GM21381 (cell line): ENCODE data around the gene CCM2.
"Not testable (repeated sequence)": the region's sequence is repeated elsewhere in the genome, so short reads cannot be mapped to it uniquely, and the experiment has no call there.

Experiments used
- ATAC-seq: cut with Tn5 transposase; IDR thresholded peaks from one replicate; pipeline ENCODE4 v1.9.1; 2021; ENCODE audit warnings: mild to moderate bottlenecking, moderate library complexity; ENCODE audit not compliant: unreplicated experiment

The CCM2 gene

GRCh38 chr7:45031829-45032228 lies 31.8 kb downstream of the CCM2 start:
- ATAC-seq, result no peak

- no peak for ATAC-seq
These were observed 32.4 kb downstream of the CCM2 start for GRCh38 chr7:45032421-45032820.

GRCh38 chr7:45033261-45033930 lies 33.4 kb downstream of the CCM2 start:
- no peak for ATAC-seq

- ATAC-seq, result no peak
These were observed 33.9 kb downstream of the CCM2 start for GRCh38 chr7:45033931-45034290.

GRCh38 chr7:45034710-45035109 lies 34.7 kb downstream of the CCM2 start:
- not testable (repeated sequence) for ATAC-seq

- no peak for ATAC-seq
These were observed 35.4 kb downstream of the CCM2 start for GRCh38 chr7:45035371-45035770.

- no peak for ATAC-seq
These were observed 35.9 kb downstream of the CCM2 start for GRCh38 chr7:45035893-45036292.

GRCh38 chr7:45036317-45036716 lies 36.3 kb downstream of the CCM2 start:
- no peak for ATAC-seq

- ATAC-seq, result no peak
These were observed 36.8 kb downstream of the CCM2 start for GRCh38 chr7:45036796-45037195.

- ATAC-seq, result no peak
These were observed 37.9 kb downstream of the CCM2 start for GRCh38 chr7:45037876-45038275.

- no peak for ATAC-seq
These were observed 39.1 kb downstream of the CCM2 start for GRCh38 chr7:45039106-45039505.

GRCh38 chr7:45044338-45044737 lies 44.3 kb downstream of the CCM2 start:
- ATAC-seq, result no peak

- ATAC-seq, result no peak
These were observed 48.7 kb downstream of the CCM2 start for GRCh38 chr7:45048748-45049147.

GRCh38 chr7:45050198-45050597 lies 50.2 kb downstream of the CCM2 start:
- no peak for ATAC-seq

GRCh38 chr7:45052011-45052410 lies 52.0 kb downstream of the CCM2 start:
- ATAC-seq, result no peak

GRCh38 chr7:45053401-45053800 lies 53.4 kb downstream of the CCM2 start:
- no peak for ATAC-seq

- ATAC-seq, result no peak
These were observed 53.9 kb downstream of the CCM2 start for GRCh38 chr7:45053941-45054340.

- no peak for ATAC-seq
These were observed 54.4 kb downstream of the CCM2 start for GRCh38 chr7:45054442-45054841.

- ATAC-seq, result no peak
These were observed 55.0 kb downstream of the CCM2 start for GRCh38 chr7:45055016-45055415.

- no peak for ATAC-seq
These were observed 55.7 kb downstream of the CCM2 start for GRCh38 chr7:45055594-45056219.

GRCh38 chr7:45057878-45058277 lies 57.9 kb downstream of the CCM2 start:
- ATAC-seq, result no peak

GRCh38 chr7:45060295-45060694 lies 60.3 kb downstream of the CCM2 start:
- no peak for ATAC-seq

- no peak for ATAC-seq
These were observed 61.4 kb downstream of the CCM2 start for GRCh38 chr7:45061352-45061751.
